ENCODE results near the gene IL1RAPL2.
"Not testable (repeated sequence)": the region's sequence is repeated elsewhere in the genome, so short reads cannot be mapped to it uniquely, and the experiment has no call there.

Gene IL1RAPL2

GRCh38 chrX:104863466-104863865 is 297.5 kb downstream of the IL1RAPL2 start:
- DNase-seq = no peak

GRCh38 chrX:104864296-104864695 is 298.3 kb downstream of the IL1RAPL2 start:
- no peak for DNase-seq

- no peak for DNase-seq
Observed at GRCh38 chrX:104877504-104877903, 311.5 kb downstream of the IL1RAPL2 start.

GRCh38 chrX:104902070-104902469 is 336.1 kb downstream of the IL1RAPL2 start:
- no peak for DNase-seq

GRCh38 chrX:104909694-104910093 is 343.7 kb downstream of the IL1RAPL2 start:
- not testable (repeated sequence) for DNase-seq

GRCh38 chrX:104913348-104913747 is 347.3 kb downstream of the IL1RAPL2 start:
- no peak for DNase-seq

GRCh38 chrX:104914686-104915085 is 348.7 kb downstream of the IL1RAPL2 start:
- not testable (repeated sequence) for DNase-seq

GRCh38 chrX:104918122-104918521 is 352.1 kb downstream of the IL1RAPL2 start:
- DNase-seq = no peak

GRCh38 chrX:104921584-104922205 is 355.7 kb downstream of the IL1RAPL2 start:
- DNase-seq = no peak

- DNase-seq = no peak
Observed at GRCh38 chrX:104922206-104922621, 356.2 kb downstream of the IL1RAPL2 start.

GRCh38 chrX:104929324-104929723 is 363.3 kb downstream of the IL1RAPL2 start:
- no peak for DNase-seq

- no peak for DNase-seq
Observed at GRCh38 chrX:104935581-104935980, 369.6 kb downstream of the IL1RAPL2 start.

- no peak for DNase-seq
Observed at GRCh38 chrX:104953251-104953650, 387.3 kb downstream of the IL1RAPL2 start.

GRCh38 chrX:104961926-104962325 is 395.9 kb downstream of the IL1RAPL2 start:
- DNase-seq = no peak

GRCh38 chrX:104968241-104968640 is 402.2 kb downstream of the IL1RAPL2 start:
- no peak for DNase-seq

GRCh38 chrX:104972737-104973136 is 406.7 kb downstream of the IL1RAPL2 start:
- no peak for DNase-seq

- DNase-seq = no peak
Observed at GRCh38 chrX:104987063-104987462, 421.1 kb downstream of the IL1RAPL2 start.

GRCh38 chrX:104988038-104988437 is 422.0 kb downstream of the IL1RAPL2 start:
- DNase-seq = no peak

- no peak for DNase-seq
Observed at GRCh38 chrX:104995546-104995945, 429.5 kb downstream of the IL1RAPL2 start.

GRCh38 chrX:105006103-105006502 is 440.1 kb downstream of the IL1RAPL2 start:
- DNase-seq = no peak

- no peak for DNase-seq
Observed at GRCh38 chrX:105006996-105007395, 441.0 kb downstream of the IL1RAPL2 start.

- DNase-seq = no peak
Observed at GRCh38 chrX:105013719-105014118, 447.7 kb downstream of the IL1RAPL2 start.

GRCh38 chrX:105017641-105018040 is 451.6 kb downstream of the IL1RAPL2 start:
- no peak for DNase-seq

GRCh38 chrX:105018865-105019264 is 452.9 kb downstream of the IL1RAPL2 start:
- DNase-seq = no peak

GRCh38 chrX:105028962-105029361 is 463.0 kb downstream of the IL1RAPL2 start:
- not testable (repeated sequence) for DNase-seq
